ENCODE results near the gene GRIK3.

GRIK3 gene

DNA sequence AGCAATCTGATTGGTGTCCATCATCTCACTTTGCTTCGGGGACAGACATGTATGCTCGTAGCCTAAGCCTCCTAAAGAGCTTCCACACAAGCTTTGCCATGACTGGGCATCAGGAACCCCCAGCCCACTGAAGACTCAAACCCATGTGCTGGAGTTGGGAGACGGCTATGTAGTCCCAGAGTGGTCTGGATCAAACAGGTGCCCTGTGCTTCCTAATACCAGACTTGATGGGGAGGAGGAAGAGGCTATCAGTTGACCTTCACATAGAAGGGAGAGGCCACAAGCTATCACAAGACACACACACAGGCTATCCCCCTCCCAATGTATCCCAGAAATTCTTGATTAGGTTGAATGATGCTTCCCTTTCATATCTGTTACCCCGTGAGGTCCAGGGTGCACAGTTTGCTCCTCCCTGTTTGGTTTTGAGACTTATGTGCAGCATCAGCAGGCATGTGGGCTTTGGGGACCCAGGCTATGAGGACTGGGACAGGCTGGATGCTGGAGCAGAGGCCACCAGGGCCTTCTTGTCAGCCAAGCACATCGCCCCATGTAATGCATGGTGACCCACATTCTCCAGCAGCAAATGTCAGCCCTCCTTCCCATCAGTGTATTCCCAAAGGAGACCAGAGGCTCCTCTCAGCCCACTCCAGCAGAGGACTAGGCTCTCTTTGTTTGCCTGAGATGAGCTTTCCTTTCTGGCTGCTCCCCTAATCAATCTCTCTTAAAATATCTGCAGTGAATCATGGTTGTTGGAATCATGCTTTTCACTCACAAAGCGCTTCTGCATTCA lies 159.8 kb downstream of the GRIK3 start:
- DNase-seq (ENCODE audit: low read depth): no peak

DNA sequence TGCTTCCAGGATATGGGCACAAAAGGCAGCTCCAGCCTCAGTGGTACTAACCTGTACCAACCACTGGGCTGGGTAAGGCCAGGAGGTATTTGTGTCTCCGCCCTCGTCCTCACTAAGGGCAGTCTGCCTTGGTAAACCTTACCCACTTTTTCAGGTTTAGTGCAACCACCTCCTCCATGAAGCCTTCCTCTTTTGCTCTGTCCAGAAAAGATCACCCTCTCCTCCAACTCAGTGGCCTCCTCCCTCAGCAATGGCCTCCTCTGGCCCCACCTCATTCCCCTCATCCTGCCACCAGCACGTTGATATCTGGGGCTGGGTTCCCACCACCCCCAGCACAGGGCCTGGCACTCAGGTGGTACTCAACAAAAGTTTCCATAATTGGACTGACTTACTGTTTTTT lies 161.5 kb downstream of the GRIK3 start:
- DNase-seq (ENCODE audit: low read depth): no peak

DNA sequence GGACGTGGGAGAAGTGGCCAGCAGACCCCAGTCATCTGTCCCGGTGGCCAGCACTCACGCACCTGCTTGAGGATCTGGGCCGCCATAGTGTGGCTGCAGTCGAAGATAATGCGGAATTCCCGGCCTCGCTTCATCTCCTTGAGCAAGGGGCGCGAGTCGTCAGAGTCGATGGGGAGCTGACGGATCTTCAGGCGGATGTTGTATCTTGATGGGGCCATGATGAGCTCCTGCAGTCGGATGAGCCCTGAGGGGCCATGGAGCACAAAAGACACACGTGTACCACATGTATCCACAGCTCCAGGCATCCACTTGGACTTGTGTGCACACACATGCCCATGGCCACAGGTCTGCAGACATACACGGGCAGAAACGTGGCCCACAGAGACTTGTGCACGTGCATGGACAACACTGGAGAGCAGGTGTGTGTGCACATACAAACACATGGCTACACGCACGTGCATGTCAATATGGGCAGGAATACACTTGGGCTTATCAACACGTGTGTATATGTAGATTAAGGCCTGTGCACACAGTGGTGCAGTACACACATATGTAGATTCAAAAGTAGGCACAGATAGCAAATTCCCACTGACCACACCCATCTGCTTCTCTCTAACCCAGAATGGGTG lies 162.1 kb downstream of the GRIK3 start:
- no peak for DNase-seq (ENCODE audit: low read depth)

DNA sequence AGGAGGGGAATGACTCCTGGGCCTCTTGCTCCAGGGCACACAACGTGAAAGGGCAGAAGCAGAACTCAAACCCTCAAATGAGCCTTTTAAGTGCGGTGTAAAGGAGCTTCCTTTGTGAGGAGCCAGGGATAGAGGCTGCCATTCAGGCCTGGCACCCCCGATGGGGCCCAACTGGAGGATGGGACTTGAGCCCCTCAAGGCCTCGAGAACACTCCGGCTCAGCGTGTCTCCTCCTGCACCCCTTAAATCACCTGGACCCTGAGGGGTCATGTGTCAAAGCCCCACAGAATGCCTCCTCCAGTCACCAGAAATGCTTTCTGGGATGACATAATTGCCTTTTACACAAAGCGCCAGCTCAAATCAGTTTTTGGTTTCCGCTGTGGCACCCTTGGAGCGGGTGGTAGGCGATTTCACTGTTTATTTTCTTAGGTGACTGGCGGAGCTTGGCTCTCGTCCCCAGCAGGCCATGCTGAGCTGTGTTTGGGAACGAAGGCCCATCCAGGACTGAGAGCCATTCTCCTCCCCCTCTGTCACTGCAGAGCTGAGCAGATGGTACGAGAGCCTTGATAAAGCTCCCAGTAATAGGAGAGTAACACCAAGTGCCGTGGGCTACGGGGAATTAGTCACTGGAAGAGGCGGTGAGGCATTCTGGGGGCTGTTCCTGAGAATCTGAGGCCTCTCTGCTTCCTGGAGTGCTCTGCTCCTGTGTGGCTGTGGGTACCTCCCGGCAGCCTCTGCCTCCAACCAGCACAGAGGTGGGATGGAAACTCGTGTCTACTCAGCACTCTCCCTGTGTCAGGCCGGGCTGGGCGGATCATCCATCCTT lies 163.0 kb downstream of the GRIK3 start:
- no peak for DNase-seq (ENCODE audit: low read depth)

DNA sequence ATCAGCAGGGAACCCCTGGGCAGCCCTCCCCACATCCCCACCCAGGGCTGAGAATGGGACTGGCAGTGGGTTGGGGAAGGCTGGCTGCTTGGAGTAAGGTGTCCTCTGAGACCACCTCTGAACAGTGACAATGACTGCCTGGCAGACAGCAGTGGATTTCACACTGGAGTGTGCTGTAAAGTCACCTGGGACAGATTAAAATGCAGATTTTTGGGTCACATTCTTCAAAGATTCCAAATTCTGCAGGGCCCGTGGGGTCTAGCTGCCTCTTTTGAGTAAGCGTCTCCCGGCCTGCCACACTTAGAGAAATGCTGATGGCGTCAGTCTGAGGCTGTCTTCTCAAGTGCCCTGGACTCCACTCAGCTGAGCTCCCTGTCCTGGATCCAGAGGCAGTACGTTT lies 164.5 kb downstream of the GRIK3 start:
- DNase-seq (ENCODE audit: low read depth): no peak

DNA sequence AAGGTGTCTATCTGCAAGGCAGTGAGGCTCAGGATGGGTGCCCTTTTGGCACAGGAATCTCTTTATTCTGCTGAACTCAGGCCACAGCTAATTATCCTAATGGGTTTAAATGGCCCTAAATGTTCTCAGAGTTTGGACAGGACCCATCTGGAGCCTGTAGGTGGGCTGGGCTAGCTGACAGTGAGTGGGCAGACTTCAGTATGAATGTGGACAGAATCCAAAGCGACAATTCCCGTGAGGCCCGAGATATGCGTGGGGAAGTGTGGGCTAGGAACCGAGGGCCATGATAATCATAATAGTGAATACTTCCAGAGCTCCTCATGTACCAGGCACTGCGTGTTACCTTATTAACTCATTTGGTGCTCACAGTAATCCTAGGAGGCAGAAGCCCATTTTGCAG lies 165.3 kb downstream of the GRIK3 start:
- no peak for DNase-seq (ENCODE audit: low read depth)

DNA sequence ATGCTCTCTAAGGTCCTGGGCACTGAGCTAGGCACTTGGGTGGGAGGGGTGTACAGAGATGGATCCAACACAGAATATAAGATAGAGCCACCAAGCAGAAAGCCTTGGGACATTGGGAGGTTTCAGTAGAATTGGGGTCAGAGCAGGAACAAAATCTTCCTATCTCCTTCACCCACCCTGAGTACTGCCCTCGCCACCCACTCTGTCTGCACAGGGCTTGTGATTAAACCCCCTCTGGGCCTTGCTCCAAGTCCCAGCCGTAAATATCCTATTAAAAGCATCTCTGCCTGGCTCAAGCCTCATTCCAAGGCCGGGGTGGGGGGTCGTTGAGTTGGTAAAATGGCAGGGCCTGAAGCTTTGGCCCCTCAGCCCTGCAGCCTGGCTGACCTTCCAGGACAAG lies 166.7 kb downstream of the GRIK3 start:
- no peak for DNase-seq (ENCODE audit: low read depth)

DNA sequence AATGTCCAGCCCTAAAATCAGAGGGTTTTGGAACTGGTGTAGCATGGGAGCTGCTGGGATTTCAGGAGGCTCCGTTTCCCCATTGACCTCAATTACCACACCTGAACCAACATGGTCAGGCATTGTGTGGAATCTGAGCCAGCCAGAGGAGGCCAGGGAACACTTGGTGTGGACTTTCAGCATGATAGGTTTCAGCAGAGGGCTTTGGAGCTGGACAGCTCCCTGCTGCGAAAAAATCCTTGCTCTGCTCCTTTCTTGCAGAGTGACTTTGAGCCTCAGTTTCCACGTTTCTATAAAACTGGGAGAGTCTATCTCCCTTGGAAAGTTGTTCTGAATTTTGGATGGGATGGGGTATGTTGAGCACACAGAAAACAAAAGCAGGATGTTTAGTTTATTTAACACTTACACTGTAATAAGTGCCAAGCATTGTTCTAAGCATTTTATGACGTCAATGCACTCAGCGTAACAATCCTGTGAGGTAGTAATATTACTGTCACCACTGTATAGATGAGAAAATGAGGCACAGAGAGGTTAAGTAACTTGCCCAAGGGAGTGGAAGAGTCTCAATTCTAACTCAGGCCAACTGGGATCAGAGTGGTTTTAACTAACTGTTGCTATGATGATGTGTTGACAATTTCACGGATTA lies 168.0 kb downstream of the GRIK3 start:
- DNase-seq (ENCODE audit: low read depth): no peak

DNA sequence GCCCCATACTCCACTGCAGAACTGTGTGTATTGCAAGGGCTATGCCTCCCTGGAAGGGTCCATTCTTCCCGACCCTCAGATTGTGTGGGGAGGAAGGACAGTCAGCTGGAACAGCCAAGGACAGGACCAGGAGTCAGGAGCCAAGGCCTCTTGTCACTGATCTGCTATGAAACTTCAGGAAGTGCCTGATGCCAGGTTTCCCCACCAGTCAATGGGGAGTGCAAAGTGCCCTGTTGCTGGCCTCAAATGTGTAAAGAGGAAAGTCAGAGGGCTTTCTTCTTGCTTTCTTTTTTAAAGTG lies 168.8 kb downstream of the GRIK3 start:
- DNase-seq (ENCODE audit: low read depth): no peak

DNA sequence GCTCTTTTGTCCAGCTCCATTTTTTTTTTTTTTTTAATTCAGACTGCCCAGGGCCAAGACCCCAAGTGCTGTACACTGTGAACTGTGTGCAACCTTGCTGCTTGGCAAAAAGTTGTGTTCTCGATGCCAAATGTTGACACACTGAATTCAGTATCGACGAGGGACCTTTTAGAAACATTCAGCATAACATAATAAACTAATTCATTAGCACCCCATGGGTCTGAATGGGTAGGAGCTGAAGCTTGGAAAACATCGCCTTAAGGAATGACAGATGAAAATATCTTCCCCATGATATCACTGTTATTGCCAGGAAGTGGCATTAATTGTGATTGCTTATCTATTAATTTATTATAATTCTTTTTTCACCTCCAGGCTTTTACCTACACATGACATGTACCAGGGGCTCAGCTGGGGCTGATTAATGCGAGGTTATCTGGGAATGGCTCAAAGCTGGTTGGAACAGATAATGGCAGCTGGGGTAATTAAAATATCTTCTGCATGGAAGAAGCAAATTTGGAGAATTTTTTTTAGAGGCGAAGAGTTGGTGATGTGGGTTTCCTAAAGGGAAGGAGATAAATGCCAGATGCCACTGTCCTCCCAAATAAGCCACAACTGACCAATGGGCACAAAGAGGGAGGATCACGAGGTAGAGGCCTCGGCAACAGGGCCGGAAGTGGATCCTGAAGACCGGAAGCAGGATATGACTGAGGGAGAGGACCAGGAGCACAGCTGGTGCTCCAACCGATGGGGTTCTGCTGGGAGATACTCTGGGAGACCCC lies 169.3 kb downstream of the GRIK3 start:
- no peak for DNase-seq (ENCODE audit: low read depth)

DNA sequence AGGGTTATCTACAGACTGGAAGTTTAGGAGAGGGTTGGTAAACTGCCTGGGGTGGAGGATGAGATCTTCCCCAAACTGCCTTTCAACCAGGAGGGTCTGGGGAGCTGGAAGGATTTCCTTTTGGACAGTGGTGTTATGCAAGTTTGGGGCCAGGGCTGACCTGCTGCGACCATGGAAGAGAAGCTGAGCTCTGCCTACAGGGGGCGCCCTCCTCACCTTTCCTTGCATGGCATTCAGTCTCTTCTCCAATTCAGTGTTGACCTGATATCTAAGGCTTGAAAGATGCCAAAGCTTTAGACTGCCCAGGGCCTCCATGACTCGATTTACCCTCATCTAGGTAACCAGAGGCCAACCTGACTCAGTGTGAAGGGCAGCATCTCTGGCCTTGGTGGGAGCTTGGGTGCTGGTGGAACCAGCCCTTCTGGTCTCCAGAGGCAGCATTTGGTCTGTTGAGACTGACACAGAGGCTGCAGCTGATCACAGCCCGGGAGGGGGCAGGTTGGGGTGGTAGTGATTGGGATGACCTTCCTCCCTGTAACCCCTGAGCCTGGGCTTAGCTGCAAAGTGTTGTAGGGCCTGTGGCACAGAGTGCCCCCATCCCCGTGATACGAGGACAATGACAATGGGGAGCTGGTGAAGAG lies 170.0 kb downstream of the GRIK3 start:
- no peak for DNase-seq (ENCODE audit: low read depth)

DNA sequence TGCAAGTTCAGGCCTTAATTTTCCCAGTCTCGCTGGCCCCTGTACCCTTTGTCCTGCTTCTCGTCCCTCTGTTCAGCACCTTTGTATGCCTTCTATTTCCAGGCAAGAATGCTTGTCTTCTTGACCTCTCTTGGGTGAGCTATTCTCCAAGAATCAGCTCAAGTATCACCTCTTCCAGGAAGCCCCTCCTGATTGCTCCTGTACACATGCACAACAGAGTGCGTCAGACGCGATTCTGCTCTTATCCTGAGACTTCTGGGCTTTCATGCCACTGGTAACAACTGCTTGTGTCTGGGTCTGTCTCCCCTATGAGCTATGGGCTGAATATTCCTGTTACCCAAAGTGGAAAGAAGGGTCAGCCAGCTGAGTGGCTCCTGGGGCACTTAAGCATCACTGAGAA lies 170.8 kb downstream of the GRIK3 start:
- DNase-seq (ENCODE audit: low read depth): no peak

DNA sequence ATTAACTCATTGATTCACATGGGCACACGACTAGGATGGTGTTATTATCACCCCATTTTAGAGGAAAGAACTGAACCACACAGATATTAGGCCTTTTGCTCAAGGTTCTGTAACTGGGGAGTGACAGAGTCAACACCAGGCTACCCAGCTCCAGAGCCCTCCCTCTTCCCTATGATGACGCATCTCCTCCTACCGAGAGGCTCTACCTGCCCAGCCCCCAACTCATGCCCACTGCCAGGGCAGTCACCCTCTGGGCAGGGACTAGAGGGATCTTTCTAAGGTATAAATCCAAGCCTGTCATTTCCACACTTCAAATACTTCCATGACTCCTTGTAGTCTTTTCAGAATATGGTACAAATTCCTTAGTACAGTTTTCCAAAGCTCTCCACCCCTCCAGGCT lies 171.3 kb downstream of the GRIK3 start:
- no peak for DNase-seq (ENCODE audit: low read depth)

DNA sequence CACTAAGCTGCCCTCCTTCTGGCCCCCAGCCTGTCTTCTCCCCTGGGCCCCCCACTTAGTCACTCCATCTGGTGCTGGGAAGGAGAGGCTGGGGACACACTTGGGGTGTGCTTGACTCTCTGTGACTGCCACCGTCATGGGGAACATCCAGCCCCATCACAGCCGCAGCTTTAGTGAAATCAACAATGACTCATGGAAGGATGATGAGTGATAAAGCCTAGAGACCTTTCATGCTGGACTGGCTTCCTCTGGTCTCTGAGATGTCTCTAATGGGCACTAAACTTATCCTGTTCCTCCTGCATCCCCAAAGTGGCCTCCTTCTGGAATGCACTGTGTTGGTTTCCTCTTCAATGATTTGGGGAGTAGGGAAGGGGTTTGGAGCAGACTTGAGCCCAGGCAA lies 172.9 kb downstream of the GRIK3 start:
- DNase-seq (ENCODE audit: low read depth): no peak

DNA sequence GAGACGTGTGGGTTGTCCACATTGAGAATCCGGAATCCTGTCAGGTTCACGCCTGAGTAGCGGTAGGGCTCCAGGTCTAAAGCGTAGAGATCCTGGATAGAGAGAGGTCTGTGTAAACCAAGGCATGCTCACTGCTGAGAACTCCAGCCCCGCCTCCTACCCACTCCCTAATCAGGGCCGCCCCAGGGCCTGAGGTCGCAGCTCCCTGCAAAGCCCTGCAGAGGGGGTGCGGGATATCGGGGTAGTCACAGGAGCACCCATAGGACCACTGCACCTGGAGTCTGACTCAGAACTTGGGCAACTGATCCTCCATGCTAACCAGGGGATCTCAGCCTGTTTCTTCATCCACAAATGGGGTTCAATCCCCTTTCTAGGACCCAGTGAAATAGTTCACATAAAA lies 174.4 kb downstream of the GRIK3 start:
- DNase-seq (ENCODE audit: low read depth): no peak

DNA sequence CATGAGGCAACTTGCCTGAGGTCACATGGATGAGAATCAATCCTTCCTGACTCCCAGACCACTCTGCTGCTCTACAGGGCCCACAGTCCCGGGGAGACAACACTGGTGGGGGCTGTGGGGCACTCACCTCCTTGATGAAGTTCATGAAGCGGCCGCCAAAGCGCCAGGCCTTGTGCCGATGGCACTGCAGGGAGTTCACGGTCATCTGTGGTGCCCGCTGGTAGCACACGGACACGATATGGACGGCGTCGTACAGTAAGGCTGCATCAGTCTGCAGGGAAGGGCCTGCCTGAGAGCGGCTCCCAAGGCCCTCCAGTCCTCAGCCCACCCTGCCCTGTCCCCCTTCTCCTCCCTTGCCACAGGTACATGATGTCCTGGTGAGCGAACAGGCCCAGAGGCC lies 175.3 kb downstream of the GRIK3 start:
- no peak for DNase-seq (ENCODE audit: low read depth)

DNA sequence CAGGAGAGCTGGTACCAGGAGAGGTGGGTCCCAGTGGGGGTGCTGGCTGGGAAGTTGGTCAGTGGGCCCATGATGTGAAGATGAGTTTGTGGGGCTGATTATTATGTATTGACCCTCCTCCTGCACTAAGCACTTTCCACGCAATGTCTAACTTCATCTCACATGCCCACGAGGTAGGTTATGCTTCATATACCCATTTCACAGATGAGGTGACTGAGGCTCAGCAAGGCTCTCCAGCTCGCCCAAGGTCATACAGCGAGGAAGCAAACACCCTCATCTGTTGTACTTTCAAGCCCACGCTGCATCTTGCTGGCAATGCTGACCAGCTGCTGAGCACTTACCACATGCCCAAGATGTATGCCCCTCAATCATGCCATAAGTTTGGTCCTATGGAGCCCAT lies 175.8 kb downstream of the GRIK3 start:
- DNase-seq (ENCODE audit: low read depth): no peak

DNA sequence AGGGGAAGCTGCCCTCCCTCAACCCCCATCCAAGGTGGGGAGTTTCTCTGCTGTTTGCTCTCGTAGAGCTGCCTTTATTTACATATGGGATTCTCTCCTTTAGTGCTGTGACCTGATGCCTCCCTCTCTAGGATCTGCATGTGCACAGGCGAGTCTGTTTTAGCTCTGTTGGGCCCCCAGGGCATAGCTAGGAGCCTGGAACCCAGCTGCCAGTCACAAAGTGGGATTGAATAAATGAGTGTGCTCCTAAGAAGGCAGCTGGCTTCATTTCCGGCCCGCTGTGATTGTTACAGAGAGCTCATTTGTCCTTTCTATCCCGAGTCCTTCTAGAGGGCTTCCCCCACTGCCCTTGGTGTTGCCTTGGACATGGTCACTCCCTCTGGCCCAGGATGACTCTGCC lies 176.6 kb downstream of the GRIK3 start:
- DNase-seq (ENCODE audit: low read depth): no peak

DNA sequence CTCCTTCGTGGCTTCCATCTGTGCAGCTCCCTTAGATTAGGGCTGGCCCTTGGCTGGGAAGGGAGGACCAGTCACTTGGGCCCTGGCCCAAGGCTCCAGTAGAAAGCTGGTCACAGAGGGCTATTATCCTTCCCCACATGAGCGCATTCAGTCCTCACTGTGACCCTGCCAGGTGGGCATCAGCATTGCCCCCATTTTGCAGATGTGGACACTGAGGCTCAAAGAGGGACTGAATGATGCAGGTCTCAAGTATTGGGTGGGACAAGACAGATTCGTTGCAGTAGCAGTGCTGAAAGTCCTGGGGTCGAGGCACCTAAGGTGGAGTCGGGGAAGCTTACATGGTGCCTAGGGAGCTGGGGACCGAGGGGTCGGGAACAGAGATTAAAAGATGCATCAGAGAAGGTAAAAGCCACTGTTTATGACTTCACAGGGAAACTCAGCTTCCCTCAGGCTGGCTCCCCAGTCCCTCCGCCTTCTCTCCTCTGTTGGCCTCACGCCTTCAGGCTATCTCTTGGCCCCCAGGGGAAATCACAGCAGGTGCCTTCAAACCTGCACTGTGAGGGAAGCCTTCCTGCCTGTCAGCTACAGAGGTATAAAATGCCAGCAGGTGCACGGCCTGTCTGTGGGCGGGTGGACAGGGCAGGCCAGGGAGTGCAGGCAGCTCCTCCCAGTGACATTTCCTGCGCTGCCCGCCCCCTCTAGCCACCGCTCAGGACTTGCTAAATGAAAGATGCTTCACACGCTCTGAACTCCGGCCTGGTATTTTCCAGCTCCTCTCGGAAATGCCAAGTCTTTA lies 178.4 kb downstream of the GRIK3 start:
- no peak for DNase-seq (ENCODE audit: low read depth)

DNA sequence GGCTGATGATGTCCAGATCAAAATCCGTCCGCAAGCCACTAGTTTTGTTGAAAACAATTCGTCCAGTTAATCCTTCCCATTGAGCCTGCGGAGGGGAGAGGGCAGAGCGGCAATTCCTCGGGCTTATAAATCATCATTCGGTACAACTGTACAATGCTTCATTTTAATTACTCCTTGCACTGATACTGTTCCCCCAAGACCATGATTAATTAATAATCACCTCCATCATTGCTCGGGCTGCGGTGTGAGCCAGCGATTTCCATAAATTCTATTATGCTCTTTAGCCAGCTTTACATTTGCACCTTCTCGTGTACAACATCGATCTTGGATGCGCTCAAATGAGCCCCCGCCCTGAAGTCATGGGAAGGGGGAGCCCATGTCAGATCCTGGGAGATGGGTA lies 180.7 kb downstream of the GRIK3 start:
- no peak for DNase-seq (ENCODE audit: low read depth)

DNA sequence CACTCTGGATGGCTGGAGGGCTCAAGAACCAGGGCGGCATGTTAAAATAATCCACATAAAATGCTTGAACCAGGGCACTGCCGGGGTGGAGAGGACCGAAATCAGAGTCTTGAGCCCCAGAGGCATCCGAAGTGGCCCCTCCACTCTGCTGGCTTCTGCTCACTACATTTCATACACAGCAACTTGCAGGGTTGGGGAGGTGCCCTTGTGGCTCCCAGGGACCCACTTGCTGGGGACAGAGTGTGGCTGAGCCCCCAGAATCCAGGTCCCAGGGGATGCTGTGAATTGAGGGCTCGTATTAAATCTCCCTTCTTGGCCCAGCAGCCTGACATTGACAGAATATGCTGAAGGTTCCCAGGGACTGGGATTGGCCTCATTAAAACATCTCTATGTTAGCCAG lies 181.7 kb downstream of the GRIK3 start:
- no peak for DNase-seq (ENCODE audit: low read depth)

All from HS-5 (cell line).